Tibial nerve (tissue), 4 donors: Measurements from ENCODE around the gene SLC12A8. TPM values are rescaled to one million over a fixed set of nuclear protein-coding genes. Genes with fewer than 3 reads are reported as not detected.

Experiments used
- DNase-seq, 2 donors: peaks; one replicate each; pipeline ENCODE4 v3.0.0-alpha.2; 2019; ENCODE audit warnings: low spot score in 2 of 2
- H3K27ac ChIP-seq, 4 donors: fragments of 200-600 bp; sonication (generic) in 3 of 4; one replicate each; pipeline ENCODE4 v1.5.1; 2017 to 2019; ENCODE audit warnings: mild to moderate bottlenecking in 1 of 4
- H3K27me3 ChIP-seq, 2 donors: fragments of 200-600 bp; sonication (generic) in 1 of 2; one replicate each; pipeline versions ENCODE4 v1.5.1 to v1.6.0; 2017 to 2019
- H3K36me3 ChIP-seq, 3 donors: fragments of 200-600 bp; sonication (generic); one replicate each; pipeline ENCODE4 v1.5.1; 2018 to 2019
- H3K4me1 ChIP-seq, 4 donors: fragments of 200-600 bp; sonication (generic) in 3 of 4; one replicate each; pipeline ENCODE4 v1.5.1; 2017 to 2019
- H3K4me3 ChIP-seq, 4 donors: fragments of 200-600 bp; sonication (generic) in 3 of 4; one replicate each; pipeline ENCODE4 v1.5.1; 2017 to 2019; ENCODE audit warnings: mild to moderate bottlenecking in 1 of 4, moderate library complexity in 1 of 4
- H3K9me3 ChIP-seq, 4 donors: fragments of 200-600 bp; sonication (generic) in 3 of 4; one replicate each; pipeline ENCODE4 v1.5.1; 2017 to 2019
- CTCF ChIP-seq, 5 experiments: fragments of 200-600 bp in 3 of 5; fragments of 450-650 bp in 2 of 5; sonication (generic) in 3 of 5; IDR thresholded peaks; one replicate each; pipeline ENCODE4 v1.5.1; 2016 to 2019; ENCODE audit warnings: antibody characterized with exemption in 5 of 5, mild to moderate bottlenecking in 3 of 5, moderate library complexity in 2 of 5
- EP300 ChIP-seq, 2 donors: sonication (generic); formaldehyde crosslinking; IDR thresholded peaks; one replicate each; pipeline ENCODE4 v1.6.1; 2017; ENCODE audit warnings: antibody characterized with exemption in 2 of 2, mild to moderate bottlenecking in 1 of 2
- POLR2A ChIP-seq, 2 donors: fragments of 450-650 bp; IDR thresholded peaks; one replicate each; pipeline ENCODE4 v1.6.1; 2017; ENCODE audit warnings: antibody characterized with exemption in 2 of 2, mild to moderate bottlenecking in 2 of 2, moderate library complexity in 2 of 2
- WGBS, 2 donors: methylation state at CpG; one replicate each; pipeline ENCODE4 v1.1.5; 2018; 5-methylcytosine and 5-hydroxymethylcytosine counted together
- total RNA-seq, 4 donors: library from RNA; depleted of rRNA; stranded (reverse); fragments of >200 nt; gene quantifications; one replicate each; pipeline ENCODE4 v1.1.0, GENCODE V29; 2016

The SLC12A8 gene
- total RNA-seq, 4 donors from 2014 or later = 0.42 to 1.5 (median 0.84) TPM

GRCh38 chr3:125128861-125129501, 83.6 kb downstream of the SLC12A8 start:
- Histone ChIP-seq H3K27me3 (no peaks in the 10 kb centered on the region), H3K4me3 (no peak overlapping the region), H3K27ac (peak overlapping the region in 3 of 4 donors; percentile 37 to 77 (median 69)), H3K4me1 (peaks cover 0 to 25% (median 9%) of the 10 kb centered on the region in 4 donors), H3K9me3 (no peaks in the 10 kb centered on the region), H3K36me3 (no peaks in the 10 kb centered on the region)
- 34 to 49% methylated on average over 3 of the region's 3 CpGs for WGBS, 2 donors
- DNase-seq = no peak
- TF ChIP-seq CTCF (IDR thresholded peaks at IDR 0.05) = no peak
- peak in 1 of 2 donors; percentile 45 for TF ChIP-seq EP300 (IDR thresholded peaks at IDR 0.05)
- TF ChIP-seq POLR2A (IDR thresholded peaks at IDR 0.05) = no peak

- Histone ChIP-seq H3K9me3 (no peaks in the 10 kb centered on the region), H3K27ac (no peak overlapping the region), H3K36me3 (no peaks in the 10 kb centered on the region), H3K4me3 (no peak overlapping the region), H3K27me3 (no peaks in the 10 kb centered on the region), H3K4me1 (peaks cover 0 to 27% (median 9%) of the 10 kb centered on the region in 4 donors)
- TF ChIP-seq CTCF (IDR thresholded peaks at IDR 0.05) (no peak), EP300 (IDR thresholded peaks at IDR 0.05) (no peak), POLR2A (IDR thresholded peaks at IDR 0.05) (no peak)
- WGBS, 2 donors = 74 to 80% methylated on average over 2 of the region's 2 CpGs
- no peak for DNase-seq
Measured at GRCh38 chr3:125126323-125126722, 86.2 kb downstream of the SLC12A8 start.

- Histone ChIP-seq H3K36me3 (no peaks in the 10 kb centered on the region), H3K27me3 (no peaks in the 10 kb centered on the region), H3K4me3 (no peak overlapping the region), H3K27ac (no peak overlapping the region), H3K4me1 (peaks cover 0 to 28% (median 10%) of the 10 kb centered on the region in 4 donors), H3K9me3 (no peaks in the 10 kb centered on the region)
- no peak for DNase-seq
- 64 to 66% methylated on average over 6 of the region's 6 CpGs for WGBS, 2 donors
- no peak for TF ChIP-seq CTCF (IDR thresholded peaks at IDR 0.05)
- TF ChIP-seq EP300 (IDR thresholded peaks at IDR 0.05) = no peak
- TF ChIP-seq POLR2A (IDR thresholded peaks at IDR 0.05) = no peak
Measured at GRCh38 chr3:125125821-125126245, 86.7 kb downstream of the SLC12A8 start.

GRCh38 chr3:125123451-125124305, 88.9 kb downstream of the SLC12A8 start:
- Histone ChIP-seq H3K9me3 (no peaks in the 10 kb centered on the region), H3K4me3 (no peak overlapping the region), H3K36me3 (no peaks in the 10 kb centered on the region), H3K4me1 (peaks cover 0 to 32% (median 8%) of the 10 kb centered on the region in 4 donors), H3K27ac (no peak overlapping the region), H3K27me3 (no peaks in the 10 kb centered on the region)
- TF ChIP-seq POLR2A (IDR thresholded peaks at IDR 0.05) = no peak
- no peak for TF ChIP-seq CTCF (IDR thresholded peaks at IDR 0.05)
- no peak for TF ChIP-seq EP300 (IDR thresholded peaks at IDR 0.05)
- DNase-seq = no peak
- WGBS, 2 donors = 70 to 73% methylated on average over 10 of the region's 10 CpGs
